HUES48 (cell line): ENCODE results near the gene DDX11.
"Not testable (repeated sequence)": the region's sequence is repeated elsewhere in the genome, so short reads cannot be mapped to it uniquely, and the experiment has no call there.

Experiments used
- H3K27ac ChIP-seq: one replicate; pipeline ENCODE4 v1.7.0; 2013; ENCODE audit warnings: low read depth, low read length, inconsistent platforms
- H3K27me3 ChIP-seq: 2 replicates; pipeline ENCODE4 v1.6.1; 2013; ENCODE audit warnings: mild to moderate bottlenecking, low read length; ENCODE audit not compliant: control insufficient read depth, insufficient read depth
- H3K36me3 ChIP-seq: 2 replicates; pipeline ENCODE4 v1.6.1; 2013; ENCODE audit warnings: low read length; ENCODE audit not compliant: control insufficient read depth, insufficient read depth
- H3K4me1 ChIP-seq: 2 replicates; pipeline ENCODE4 v1.6.1; 2013; ENCODE audit warnings: mild to moderate bottlenecking, low read length; ENCODE audit not compliant: control insufficient read depth, insufficient read depth
- H3K4me3 ChIP-seq: 2 replicates; pipeline ENCODE4 v1.5.1; 2013; ENCODE audit warnings: mild to moderate bottlenecking, low read depth, low read length
- H3K9ac ChIP-seq: 2 replicates; pipeline ENCODE4 v1.6.1; 2013; ENCODE audit warnings: mild to moderate bottlenecking, low read depth, low read length, moderate library complexity
- H3K9me3 ChIP-seq: 2 replicates; pipeline ENCODE4 v1.6.1; 2013; ENCODE audit warnings: low read length; ENCODE audit not compliant: control insufficient read depth, insufficient read depth

The DDX11 gene

GRCh38 chr12:31067656-31068055 is 6.0 kb upstream of the DDX11 start:
- not testable (repeated sequence) for H3K4me3 ChIP-seq, H3K9me3 ChIP-seq, H3K9ac ChIP-seq, H3K27me3 ChIP-seq, H3K4me1 ChIP-seq, H3K27ac ChIP-seq, H3K36me3 ChIP-seq

- not testable (repeated sequence) for H3K27ac ChIP-seq, H3K27me3 ChIP-seq, H3K4me3 ChIP-seq, H3K9me3 ChIP-seq, H3K36me3 ChIP-seq, H3K4me1 ChIP-seq, H3K9ac ChIP-seq
Measured at GRCh38 chr12:31070971-31071740, 2.5 kb upstream of the DDX11 start.

GRCh38 chr12:31072962-31073361 is 698 bp upstream of the DDX11 start:
- not testable (repeated sequence) for H3K27ac ChIP-seq, H3K27me3 ChIP-seq, H3K36me3 ChIP-seq, H3K9ac ChIP-seq, H3K9me3 ChIP-seq, H3K4me1 ChIP-seq
- peak overlapping the region; percentile 82 for H3K4me3 ChIP-seq

GRCh38 chr12:31074333-31074874 is 744 bp downstream of the DDX11 start:
- H3K4me1 ChIP-seq, H3K9me3 ChIP-seq, H3K27me3 ChIP-seq: not testable (repeated sequence)
- Histone ChIP-seq H3K27ac (peak overlapping the region; percentile 95), H3K9ac (peak overlapping the region; percentile 72), H3K4me3 (peak overlapping the region; percentile 82), H3K36me3 (peaks cover 12% of the 10 kb centered on the region; the same call in 1 of the 2 replicates)

- H3K9me3 ChIP-seq, H3K4me3 ChIP-seq, H3K9ac ChIP-seq, H3K27me3 ChIP-seq, H3K4me1 ChIP-seq, H3K27ac ChIP-seq: not testable (repeated sequence)
- H3K36me3 ChIP-seq, result peaks cover 24% of the 10 kb centered on the region
Measured at GRCh38 chr12:31076150-31076549, 2.5 kb downstream of the DDX11 start.

GRCh38 chr12:31077095-31077494 is 3.4 kb downstream of the DDX11 start:
- H3K27me3 ChIP-seq, H3K9me3 ChIP-seq, H3K27ac ChIP-seq, H3K9ac ChIP-seq, H3K4me1 ChIP-seq, H3K4me3 ChIP-seq: not testable (repeated sequence)
- H3K36me3 ChIP-seq, result peaks cover 27% of the 10 kb centered on the region

- not testable (repeated sequence) for H3K27me3 ChIP-seq, H3K27ac ChIP-seq, H3K9ac ChIP-seq, H3K9me3 ChIP-seq, H3K4me1 ChIP-seq, H3K4me3 ChIP-seq
- H3K36me3 ChIP-seq, result peaks cover 31% of the 10 kb centered on the region
Measured at GRCh38 chr12:31077998-31078397, 4.3 kb downstream of the DDX11 start.

GRCh38 chr12:31079421-31079820 is 5.8 kb downstream of the DDX11 start:
- H3K4me1 ChIP-seq, H3K27me3 ChIP-seq, H3K9ac ChIP-seq, H3K9me3 ChIP-seq, H3K4me3 ChIP-seq, H3K27ac ChIP-seq: not testable (repeated sequence)
- H3K36me3 ChIP-seq, result peaks cover 41% of the 10 kb centered on the region

- not testable (repeated sequence) for H3K4me3 ChIP-seq, H3K9ac ChIP-seq, H3K27me3 ChIP-seq, H3K4me1 ChIP-seq, H3K9me3 ChIP-seq
- peak overlapping the region; percentile 59 for H3K27ac ChIP-seq
- peaks cover 48% of the 10 kb centered on the region for H3K36me3 ChIP-seq
Measured at GRCh38 chr12:31080221-31080620, 6.6 kb downstream of the DDX11 start.

- H3K36me3 ChIP-seq, result peaks cover 57% of the 10 kb centered on the region
- H3K27ac ChIP-seq, result not testable (repeated sequence)
Measured at GRCh38 chr12:31081274-31081673, 7.6 kb downstream of the DDX11 start.

GRCh38 chr12:31084241-31084640 is 10.6 kb downstream of the DDX11 start:
- H3K36me3 ChIP-seq, result peaks cover 74% of the 10 kb centered on the region
- H3K9me3 ChIP-seq, H3K27ac ChIP-seq, H3K4me1 ChIP-seq, H3K9ac ChIP-seq, H3K27me3 ChIP-seq, H3K4me3 ChIP-seq: not testable (repeated sequence)

More at GRCh38 chr12:31081274-31081673, 7.6 kb downstream of the DDX11 start:
- H3K4me3 ChIP-seq, H3K9me3 ChIP-seq, H3K4me1 ChIP-seq, H3K27me3 ChIP-seq, H3K9ac ChIP-seq: not testable (repeated sequence)
